Measurements from ENCODE around the gene NUP98.

GRCh38 chr11:3796346-3796745 lies 1.0 kb downstream of the NUP98 start:
- TF ChIP-seq CTCF (IDR thresholded peaks at IDR 0.05): no peak
- no peak for TF ChIP-seq POLR2A (IDR thresholded peaks at IDR 0.05)
- no peak for TF ChIP-seq EP300 (IDR thresholded peaks at IDR 0.05)

Data from ovary (tissue), 3 donors.